BLaER1 treated with 17β-estradiol and CSF1 and Interleukin-3, amounts not matched to agents 10 nM and 100 nM (cell line): ENCODE results near the gene TTC23L.

ENCODE experiments used
- H3K27ac ChIP-seq, 11 experiments: shearing (Covaris generic); formaldehyde crosslinking; 2 replicates each; pipeline ENCODE4 v1.8.1; 2022
- H3K27me3 ChIP-seq, 11 experiments: shearing (Covaris generic); formaldehyde crosslinking; 2 replicates each; pipeline ENCODE4 v1.8.1; 2022
- H3K36me3 ChIP-seq, 11 experiments: shearing (Covaris generic); formaldehyde crosslinking; 2 replicates each; pipeline ENCODE4 v1.8.1; 2022
- H3K4me1 ChIP-seq, 10 experiments: shearing (Covaris generic); formaldehyde crosslinking; 2 replicates each; pipeline ENCODE4 v1.8.1; 2022
- H3K4me2 ChIP-seq, 11 experiments: shearing (Covaris generic); formaldehyde crosslinking; 2 replicates each; pipeline ENCODE4 v1.8.1; 2022
- H3K4me3 ChIP-seq, 10 experiments: shearing (Covaris generic); formaldehyde crosslinking; 2 replicates each; pipeline ENCODE4 v1.8.1; 2022
- H3K9ac ChIP-seq, 11 experiments: shearing (Covaris generic); formaldehyde crosslinking; 2 replicates each; pipeline ENCODE4 v1.8.1; 2022
- H3K9me3 ChIP-seq, 11 experiments: shearing (Covaris generic); formaldehyde crosslinking; replicated peaks in 1 of 11; 2 replicates each; pipeline ENCODE4 v1.8.1; 2022
- H4K20me1 ChIP-seq, 11 experiments: shearing (Covaris generic); formaldehyde crosslinking; 2 replicates each; pipeline ENCODE4 v1.8.1; 2022
- Cebpa-rat ChIP-seq, 11 experiments: shearing (Covaris generic); IDR thresholded peaks; 2 replicates each; pipeline ENCODE4 v1.8.1; 2022

TTC23L gene

DNA sequence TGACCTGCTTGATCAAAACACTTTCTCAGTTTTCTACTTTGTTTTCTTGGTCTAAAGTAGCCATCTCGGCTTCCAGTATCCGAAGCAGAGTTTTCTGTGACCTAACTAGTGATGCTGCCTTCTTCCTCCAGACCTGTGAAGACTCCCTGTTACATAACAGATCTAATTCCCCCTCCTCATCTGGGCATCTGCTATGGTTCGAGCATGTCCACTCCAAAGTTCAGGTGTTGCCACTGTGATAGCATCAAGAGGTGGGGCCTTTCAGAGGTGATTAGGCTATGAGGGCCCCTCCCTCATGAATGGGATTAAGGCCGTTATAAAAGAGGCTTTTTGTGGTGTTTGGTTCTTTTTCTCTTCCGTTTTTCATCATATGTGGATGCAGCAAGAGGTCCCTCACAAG lies 20.3 kb downstream of the TTC23L start:
- Histone ChIP-seq H3K9me3 (no peaks in the 10 kb centered on the region), H3K4me2 (peak overlapping the region in 5 of 11 experiments; percentile 22 to 37 (median 29); a peak in 6 of 22 replicates), H4K20me1 (no peaks in the 10 kb centered on the region), H3K36me3 (no peaks in the 10 kb centered on the region), H3K27me3 (no peaks in the 10 kb centered on the region), H3K4me3 (no peak overlapping the region), H3K9ac (no peak overlapping the region), H3K27ac (no peak overlapping the region), H3K4me1 (peaks cover 18 to 36% (median 27%) of the 10 kb centered on the region in 10 experiments)
- no peak for TF ChIP-seq Cebpa-rat (IDR thresholded peaks at IDR 0.05)

DNA sequence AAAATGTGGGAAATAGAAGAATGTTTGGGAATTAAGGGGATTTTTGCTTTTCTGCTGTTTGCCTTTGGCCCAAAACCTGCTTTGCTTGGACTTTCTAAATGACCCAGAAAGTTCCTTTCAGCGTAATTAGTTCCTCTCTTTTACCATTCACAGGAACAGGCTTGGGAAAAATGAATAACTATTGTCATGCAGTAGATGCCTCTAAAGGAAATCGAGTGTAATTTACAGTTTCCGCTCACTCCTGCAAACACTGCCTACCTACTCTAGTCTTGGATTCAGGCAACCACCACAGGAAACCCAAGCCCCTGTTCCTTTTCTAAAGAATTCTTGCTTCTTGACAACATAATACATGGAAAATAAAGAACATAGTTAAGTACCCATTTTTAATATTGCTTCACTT lies 25.0 kb downstream of the TTC23L start:
- Histone ChIP-seq H3K27ac (no peak overlapping the region), H3K9ac (no peak overlapping the region), H3K4me3 (no peak overlapping the region), H4K20me1 (no peaks in the 10 kb centered on the region), H3K36me3 (no peaks in the 10 kb centered on the region), H3K4me1 (peaks cover 9 to 30% (median 21%) of the 10 kb centered on the region in 10 experiments; a peak in 19 of 20 replicates), H3K9me3 (no peaks in the 10 kb centered on the region), H3K4me2 (peak overlapping the region; percentile 8 to 65 (median 46); a peak in 18 of 22 replicates), H3K27me3 (no peaks in the 10 kb centered on the region)
- no peak for TF ChIP-seq Cebpa-rat (IDR thresholded peaks at IDR 0.05)

DNA sequence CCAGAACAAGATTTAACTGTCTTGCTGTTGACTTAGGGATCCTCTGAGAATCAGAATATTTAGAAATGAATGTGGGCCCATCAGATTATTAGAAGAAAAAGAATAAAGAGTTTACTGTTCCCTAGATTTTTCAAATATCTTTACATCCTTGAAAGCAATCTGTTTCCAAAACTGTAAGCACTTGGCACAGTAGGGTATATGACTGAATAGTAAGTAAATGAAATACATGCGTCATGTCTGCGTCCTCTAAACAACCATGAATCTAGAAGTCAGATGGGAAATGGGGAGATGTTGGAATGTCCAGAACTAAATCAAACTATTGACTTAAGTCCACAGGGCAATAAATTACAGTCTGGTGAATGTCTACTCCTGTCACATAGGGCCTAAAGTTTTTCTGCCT lies 26.1 kb downstream of the TTC23L start:
- Histone ChIP-seq H3K27ac (no peak overlapping the region), H3K4me3 (no peak overlapping the region), H3K27me3 (no peaks in the 10 kb centered on the region), H3K9ac (no peak overlapping the region), H3K4me2 (peak overlapping the region in 1 of 11 experiments; percentile 58; a peak in 1 of 22 replicates), H3K4me1 (peaks cover 5 to 30% (median 18%) of the 10 kb centered on the region in 10 experiments; a peak in 18 of 20 replicates), H3K9me3 (no peaks in the 10 kb centered on the region), H4K20me1 (no peaks in the 10 kb centered on the region), H3K36me3 (no peaks in the 10 kb centered on the region)
- TF ChIP-seq Cebpa-rat (IDR thresholded peaks at IDR 0.05), result no peak

- H3K9ac ChIP-seq, result no peak overlapping the region
- peaks cover 5 to 30% (median 18%) of the 10 kb centered on the region in 10 experiments; a peak in 18 of 20 replicates for H3K4me1 ChIP-seq
- H3K4me3 ChIP-seq, result no peak overlapping the region
- H3K4me2 ChIP-seq, result peak overlapping the region in 1 of 11 experiments; percentile 36; a peak in 2 of 22 replicates
- H3K36me3 ChIP-seq, result no peaks in the 10 kb centered on the region
- TF ChIP-seq Cebpa-rat (IDR thresholded peaks at IDR 0.05), result no peak
- H3K27ac ChIP-seq, result no peak overlapping the region
- no peaks in the 10 kb centered on the region for H4K20me1 ChIP-seq
- H3K9me3 ChIP-seq, result no peaks in the 10 kb centered on the region
- no peaks in the 10 kb centered on the region for H3K27me3 ChIP-seq
Measured at GRCh38 chr5:34866989-34867471, 28.1 kb downstream of the TTC23L start.

DNA sequence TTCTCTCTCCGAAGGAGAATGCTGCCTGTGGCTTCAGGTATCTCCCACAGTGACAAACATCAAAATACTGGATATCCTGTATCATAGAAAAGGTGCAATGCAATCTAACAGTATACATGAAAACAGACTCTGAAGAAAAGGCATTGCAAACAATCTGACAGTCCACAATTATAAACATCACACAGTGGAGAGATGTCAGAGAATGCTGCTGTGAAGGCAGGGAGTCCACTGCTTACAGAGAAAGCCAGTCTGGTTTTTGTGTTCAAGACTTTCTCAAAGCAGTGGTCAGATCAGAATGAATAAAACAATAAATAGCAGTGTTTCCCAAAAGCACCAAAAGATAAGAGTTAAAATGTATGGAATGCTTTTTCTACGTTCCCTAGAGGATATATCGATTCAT lies 28.7 kb downstream of the TTC23L start:
- Histone ChIP-seq H3K27me3 (no peaks in the 10 kb centered on the region), H3K9me3 (no peaks in the 10 kb centered on the region), H4K20me1 (no peaks in the 10 kb centered on the region), H3K36me3 (no peaks in the 10 kb centered on the region), H3K9ac (no peak overlapping the region), H3K4me3 (no peak overlapping the region), H3K4me2 (no peak overlapping the region), H3K27ac (no peak overlapping the region), H3K4me1 (peaks cover 5 to 28% (median 17%) of the 10 kb centered on the region in 10 experiments; a peak in 18 of 20 replicates)
- no peak for TF ChIP-seq Cebpa-rat (IDR thresholded peaks at IDR 0.05)

DNA sequence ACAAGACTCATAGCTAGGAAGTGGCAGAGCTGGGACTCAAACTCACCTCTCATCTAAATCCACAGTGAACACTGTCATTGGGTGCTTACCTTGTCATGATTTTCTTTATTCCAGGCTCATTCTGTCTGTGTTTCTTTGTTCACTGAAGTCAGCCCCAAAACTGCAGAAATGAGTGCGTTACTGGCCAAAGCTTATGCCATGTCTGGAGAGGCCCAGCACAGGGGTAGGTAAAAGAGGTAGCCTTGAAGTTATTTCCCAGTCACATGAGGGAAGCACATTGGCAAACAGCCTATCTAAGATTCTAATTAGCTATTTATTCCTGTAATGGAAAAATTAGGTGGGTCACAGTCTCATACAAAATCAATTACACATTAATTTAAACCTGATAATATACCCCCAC lies 29.8 kb downstream of the TTC23L start:
- no peak overlapping the region for H3K4me3 ChIP-seq
- H3K4me2 ChIP-seq, result no peak overlapping the region
- no peak for TF ChIP-seq Cebpa-rat (IDR thresholded peaks at IDR 0.05)
- peaks cover under 1 to 17% (median 6%) of the 10 kb centered on the region in 10 experiments; a peak in 16 of 20 replicates for H3K4me1 ChIP-seq
- no peak overlapping the region for H3K27ac ChIP-seq
- H3K36me3 ChIP-seq, result no peaks in the 10 kb centered on the region
- no peak overlapping the region for H3K9ac ChIP-seq
- no peaks in the 10 kb centered on the region for H3K9me3 ChIP-seq
- no peaks in the 10 kb centered on the region for H3K27me3 ChIP-seq
- H4K20me1 ChIP-seq, result no peaks in the 10 kb centered on the region

DNA sequence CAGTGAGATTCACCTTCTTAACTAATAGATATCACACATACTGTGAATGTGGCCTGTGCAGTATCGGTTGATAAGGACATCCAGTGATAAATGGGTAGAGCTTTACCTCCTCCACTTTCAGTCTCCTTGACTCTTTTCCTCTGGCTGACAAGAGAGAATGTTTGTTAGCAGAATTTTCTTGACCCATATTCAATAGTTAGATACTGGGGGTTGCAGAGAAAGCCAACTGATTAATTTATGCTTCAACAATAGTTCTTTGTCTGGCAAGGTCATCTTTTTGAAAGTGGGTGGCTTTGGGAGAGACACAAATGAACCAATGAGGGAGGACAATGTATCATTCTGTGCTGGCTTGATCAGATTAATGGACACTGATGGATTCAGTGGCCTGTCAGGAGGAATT lies 30.3 kb downstream of the TTC23L start:
- no peaks in the 10 kb centered on the region for H4K20me1 ChIP-seq
- H3K4me1 ChIP-seq, result peaks cover 0 to 12% (median 1%) of the 10 kb centered on the region in 10 experiments; a peak in 10 of 20 replicates
- H3K27ac ChIP-seq, result no peak overlapping the region
- H3K4me3 ChIP-seq, result no peak overlapping the region
- H3K36me3 ChIP-seq, result no peaks in the 10 kb centered on the region
- TF ChIP-seq Cebpa-rat (IDR thresholded peaks at IDR 0.05), result no peak
- no peaks in the 10 kb centered on the region for H3K27me3 ChIP-seq
- no peak overlapping the region for H3K9ac ChIP-seq
- H3K4me2 ChIP-seq, result no peak overlapping the region
- no peaks in the 10 kb centered on the region for H3K9me3 ChIP-seq

- no peaks in the 10 kb centered on the region for H3K27me3 ChIP-seq
- peaks cover 0 to 5% (median 0%) of the 10 kb centered on the region in 10 experiments; a peak in 1 of 20 replicates for H3K4me1 ChIP-seq
- TF ChIP-seq Cebpa-rat (IDR thresholded peaks at IDR 0.05), result no peak
- H3K27ac ChIP-seq, result no peak overlapping the region
- no peaks in the 10 kb centered on the region for H4K20me1 ChIP-seq
- no peak overlapping the region for H3K4me2 ChIP-seq
- H3K9ac ChIP-seq, result no peak overlapping the region
- H3K9me3 ChIP-seq, result peaks cover 0 to 5% (median 3%) of the 10 kb centered on the region in 11 experiments; a peak in 10 of 22 replicates
- no peaks in the 10 kb centered on the region for H3K36me3 ChIP-seq
- H3K4me3 ChIP-seq, result no peak overlapping the region
Measured at GRCh38 chr5:34870382-34870781, 31.4 kb downstream of the TTC23L start.

GRCh38 chr5:34876275-34876674 lies 37.3 kb downstream of the TTC23L start:
- Histone ChIP-seq H3K9ac (no peak overlapping the region), H4K20me1 (no peaks in the 10 kb centered on the region), H3K4me2 (no peak overlapping the region), H3K27ac (no peak overlapping the region), H3K9me3 (peaks cover 0 to 32% (median 9%) of the 10 kb centered on the region in 11 experiments; a peak in 10 of 22 replicates), H3K36me3 (no peaks in the 10 kb centered on the region), H3K4me3 (no peak overlapping the region), H3K27me3 (no peaks in the 10 kb centered on the region), H3K4me1 (no peaks in the 10 kb centered on the region)
- no peak for TF ChIP-seq Cebpa-rat (IDR thresholded peaks at IDR 0.05)

DNA sequence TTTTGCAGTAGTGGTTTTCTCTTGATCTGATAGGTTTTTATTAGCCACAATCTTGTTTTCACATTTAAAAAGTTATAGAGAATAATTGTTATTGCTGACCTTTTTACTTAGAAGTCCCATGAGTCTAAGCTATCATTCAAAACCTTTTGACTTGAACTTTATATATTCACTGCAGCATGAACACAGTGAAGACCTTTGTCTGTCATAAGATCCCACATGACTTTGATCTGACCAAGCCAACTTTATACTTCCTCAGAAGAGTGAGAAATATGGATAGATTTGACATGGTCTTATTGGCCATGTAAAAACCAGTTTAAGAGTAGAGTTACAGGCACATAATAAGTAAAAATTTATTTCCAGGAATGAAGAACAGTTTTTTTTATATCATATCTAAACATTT lies 42.3 kb downstream of the TTC23L start:
- Histone ChIP-seq H4K20me1 (no peaks in the 10 kb centered on the region), H3K36me3 (no peaks in the 10 kb centered on the region), H3K4me3 (no peak overlapping the region), H3K9me3 (peaks cover 0 to 19% (median 0%) of the 10 kb centered on the region in 11 experiments; a peak in 4 of 22 replicates), H3K27me3 (no peaks in the 10 kb centered on the region), H3K9ac (no peak overlapping the region), H3K4me1 (no peaks in the 10 kb centered on the region), H3K4me2 (no peak overlapping the region), H3K27ac (no peak overlapping the region)
- no peak for TF ChIP-seq Cebpa-rat (IDR thresholded peaks at IDR 0.05)
